ENCODE data around the gene NPIPB4.
A peak's percentile ranks its signal among the peaks of the same experiment; 100 is the strongest.
"Not testable (repeated sequence)": the region's sequence is repeated elsewhere in the genome, so short reads cannot be mapped to it uniquely, and the experiment has no call there.

The NPIPB4 gene

DNA sequence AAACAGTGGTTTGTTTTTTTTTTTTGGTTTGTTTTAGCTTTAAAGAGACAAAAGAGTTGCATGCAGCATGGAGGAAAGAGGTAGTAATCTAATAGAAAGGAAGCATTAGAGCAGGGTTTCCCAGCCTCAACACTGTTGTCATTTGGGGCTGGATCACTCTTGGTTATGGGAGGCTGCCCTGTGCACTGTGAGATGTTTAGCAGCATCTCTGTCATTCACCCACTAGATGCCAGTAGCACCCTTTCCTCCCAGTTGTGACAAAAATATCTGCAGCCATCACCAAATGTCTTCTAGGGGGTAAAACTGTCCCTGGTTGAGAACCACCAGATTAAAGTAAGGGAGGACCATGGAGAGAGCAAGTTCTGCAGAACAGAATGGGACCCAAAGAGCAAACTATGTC is 40.5 kb downstream of the NPIPB4 start:
- not testable (repeated sequence) for H3K27me3 ChIP-seq (replicated peaks; ENCODE audit: control insufficient read depth, insufficient read depth, low read length); H3K36me3 ChIP-seq (ENCODE audit: control insufficient read depth, insufficient read depth, low read length); H3K4me3 ChIP-seq (replicated peaks; ENCODE audit: low read depth, low read length); DNase-seq (ENCODE audit: extremely low read depth, insufficient read length)

DNA sequence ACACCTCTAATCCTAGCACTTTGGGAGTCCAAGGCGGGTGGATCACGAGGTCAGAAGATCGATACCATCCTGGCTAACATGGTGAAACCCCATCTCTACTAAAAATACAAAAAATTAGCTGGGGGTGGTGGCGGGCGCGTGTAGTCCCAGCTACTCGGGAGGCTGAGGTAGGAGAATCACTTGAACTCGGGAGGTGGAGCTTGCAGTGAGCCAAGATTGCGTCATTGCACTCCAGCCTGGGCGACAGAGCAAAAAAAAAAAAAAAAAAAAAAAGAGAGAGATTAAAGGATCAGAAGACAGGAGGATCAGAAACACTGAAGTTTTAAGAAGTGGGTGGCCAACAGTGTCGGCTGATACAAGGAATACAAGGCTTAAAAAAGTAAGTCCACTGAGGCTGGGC is 41.9 kb downstream of the NPIPB4 start:
- not testable (repeated sequence) for H3K27me3 ChIP-seq (replicated peaks; ENCODE audit: control insufficient read depth, insufficient read depth, low read length); H3K36me3 ChIP-seq (ENCODE audit: control insufficient read depth, insufficient read depth, low read length); H3K4me3 ChIP-seq (replicated peaks; ENCODE audit: low read depth, low read length); DNase-seq (ENCODE audit: extremely low read depth, insufficient read length)

DNA sequence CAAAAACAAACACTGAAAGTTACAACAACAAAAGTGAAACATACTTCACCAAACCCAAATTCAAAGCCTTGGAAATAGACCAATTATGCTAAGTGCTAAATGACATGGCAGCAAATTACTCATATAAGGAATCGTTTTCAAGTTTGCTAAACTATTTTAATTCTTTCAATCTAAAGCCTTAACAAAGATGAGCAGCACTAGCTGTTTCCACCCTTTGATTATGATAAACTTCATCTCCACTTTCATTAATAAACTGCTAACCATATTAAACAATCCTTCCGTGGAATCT is 55.2 kb downstream of the NPIPB4 start:
- not testable (repeated sequence) for H3K4me3 ChIP-seq (replicated peaks; ENCODE audit: low read depth, low read length); H3K27me3 ChIP-seq (replicated peaks; ENCODE audit: control insufficient read depth, insufficient read depth, low read length); DNase-seq (ENCODE audit: extremely low read depth, insufficient read length); H3K36me3 ChIP-seq (ENCODE audit: control insufficient read depth, insufficient read depth, low read length)

DNA sequence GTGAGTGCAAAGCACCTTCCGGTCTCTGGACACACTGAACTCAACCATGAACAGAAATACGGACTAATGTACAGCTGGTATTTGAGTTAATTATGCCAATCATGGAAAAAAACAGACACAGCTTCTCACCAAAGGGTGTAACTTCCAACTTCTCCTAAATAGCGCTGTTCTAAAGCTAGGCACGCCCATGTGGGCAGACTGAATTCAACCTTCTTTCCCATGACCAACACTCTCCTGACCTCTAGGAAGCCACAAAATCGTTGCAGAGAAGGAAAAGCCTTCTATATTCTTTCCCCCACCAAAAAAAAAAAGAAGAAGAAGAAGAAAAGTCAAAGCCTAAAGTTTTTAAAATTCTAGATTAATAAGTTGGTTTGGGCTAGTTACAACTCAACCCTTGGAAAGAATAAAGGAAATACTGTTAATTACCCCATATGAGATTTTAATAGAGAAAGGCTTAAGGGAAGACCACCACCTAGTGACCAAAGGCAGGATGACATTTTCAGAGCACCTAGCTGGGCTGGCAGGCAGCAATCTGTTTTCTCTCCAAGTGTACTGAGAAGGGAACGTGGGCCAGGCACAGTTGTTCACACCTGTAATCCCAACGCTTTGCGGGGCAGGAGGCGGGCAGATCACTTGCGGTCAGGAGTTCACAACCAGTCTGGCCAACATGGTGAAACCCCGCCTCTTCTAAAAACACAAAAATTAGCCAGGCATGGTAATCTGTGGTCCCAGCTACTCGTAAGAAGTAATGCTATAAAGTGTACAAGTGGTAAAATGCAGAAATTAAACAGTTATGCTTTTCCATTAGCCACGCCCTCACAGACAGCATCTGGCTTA is 55.8 kb downstream of the NPIPB4 start:
- H3K27me3 ChIP-seq (replicated peaks; ENCODE audit: control insufficient read depth, insufficient read depth, low read length); H3K4me3 ChIP-seq (replicated peaks; ENCODE audit: low read depth, low read length); DNase-seq (ENCODE audit: extremely low read depth, insufficient read length); H3K36me3 ChIP-seq (ENCODE audit: control insufficient read depth, insufficient read depth, low read length): not testable (repeated sequence)
- TF ChIP-seq, protein P1, sequence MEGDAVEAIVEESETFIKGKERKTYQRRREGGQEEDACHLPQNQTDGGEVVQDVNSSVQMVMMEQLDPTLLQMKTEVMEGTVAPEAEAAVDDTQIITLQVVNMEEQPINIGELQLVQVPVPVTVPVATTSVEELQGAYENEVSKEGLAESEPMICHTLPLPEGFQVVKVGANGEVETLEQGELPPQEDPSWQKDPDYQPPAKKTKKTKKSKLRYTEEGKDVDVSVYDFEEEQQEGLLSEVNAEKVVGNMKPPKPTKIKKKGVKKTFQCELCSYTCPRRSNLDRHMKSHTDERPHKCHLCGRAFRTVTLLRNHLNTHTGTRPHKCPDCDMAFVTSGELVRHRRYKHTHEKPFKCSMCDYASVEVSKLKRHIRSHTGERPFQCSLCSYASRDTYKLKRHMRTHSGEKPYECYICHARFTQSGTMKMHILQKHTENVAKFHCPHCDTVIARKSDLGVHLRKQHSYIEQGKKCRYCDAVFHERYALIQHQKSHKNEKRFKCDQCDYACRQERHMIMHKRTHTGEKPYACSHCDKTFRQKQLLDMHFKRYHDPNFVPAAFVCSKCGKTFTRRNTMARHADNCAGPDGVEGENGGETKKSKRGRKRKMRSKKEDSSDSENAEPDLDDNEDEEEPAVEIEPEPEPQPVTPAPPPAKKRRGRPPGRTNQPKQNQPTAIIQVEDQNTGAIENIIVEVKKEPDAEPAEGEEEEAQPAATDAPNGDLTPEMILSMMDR (IDR thresholded peaks at IDR 0.05; ENCODE audit: insufficient read depth, low read length, poor library complexity, severe bottlenecking): peak; percentile 39

DNA sequence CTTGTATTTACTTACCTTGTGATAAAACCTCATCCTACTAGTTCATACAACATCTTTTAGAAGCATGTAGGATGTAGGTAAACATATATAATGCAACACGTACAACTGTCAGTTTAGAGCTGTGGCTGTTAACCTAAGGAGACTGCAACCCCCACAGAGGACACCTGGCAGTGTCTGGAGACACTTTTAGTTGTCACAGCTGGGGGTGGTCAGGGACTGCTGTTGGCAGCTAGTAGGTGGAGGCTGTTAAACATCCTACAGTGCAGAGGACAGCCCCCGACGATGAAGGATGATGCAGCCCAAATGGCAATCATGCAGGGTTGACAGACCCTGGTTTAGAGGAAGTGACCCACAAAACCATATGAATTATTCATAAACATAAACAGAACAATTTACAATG is 59.0 kb downstream of the NPIPB4 start:
- H3K4me3 ChIP-seq (replicated peaks; ENCODE audit: low read depth, low read length); H3K36me3 ChIP-seq (ENCODE audit: control insufficient read depth, insufficient read depth, low read length); DNase-seq (ENCODE audit: extremely low read depth, insufficient read length); H3K27me3 ChIP-seq (replicated peaks; ENCODE audit: control insufficient read depth, insufficient read depth, low read length): not testable (repeated sequence)

DNA sequence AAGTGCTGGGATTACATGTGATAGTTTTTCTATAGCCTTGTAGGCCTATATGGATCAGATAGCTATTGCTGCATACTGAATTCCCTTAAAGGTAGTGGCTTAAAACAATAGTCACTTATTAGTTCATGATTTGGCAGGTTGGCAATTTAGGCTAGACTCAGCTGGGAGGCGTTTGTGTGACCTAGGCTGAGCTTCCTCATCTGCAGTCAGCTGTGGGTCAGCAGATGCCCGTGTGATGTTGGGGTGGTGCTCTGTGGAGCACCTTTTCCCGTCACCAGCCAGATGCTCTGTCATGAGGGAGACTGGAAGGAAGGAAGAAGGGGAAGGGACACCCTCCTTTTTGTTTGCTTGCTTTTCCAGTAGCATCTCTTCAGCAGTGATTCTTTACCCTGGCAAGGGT is 64.2 kb downstream of the NPIPB4 start:
- H3K27me3 ChIP-seq (replicated peaks; ENCODE audit: control insufficient read depth, insufficient read depth, low read length); H3K36me3 ChIP-seq (ENCODE audit: control insufficient read depth, insufficient read depth, low read length); H3K4me3 ChIP-seq (replicated peaks; ENCODE audit: low read depth, low read length); DNase-seq (ENCODE audit: extremely low read depth, insufficient read length): not testable (repeated sequence)

DNA sequence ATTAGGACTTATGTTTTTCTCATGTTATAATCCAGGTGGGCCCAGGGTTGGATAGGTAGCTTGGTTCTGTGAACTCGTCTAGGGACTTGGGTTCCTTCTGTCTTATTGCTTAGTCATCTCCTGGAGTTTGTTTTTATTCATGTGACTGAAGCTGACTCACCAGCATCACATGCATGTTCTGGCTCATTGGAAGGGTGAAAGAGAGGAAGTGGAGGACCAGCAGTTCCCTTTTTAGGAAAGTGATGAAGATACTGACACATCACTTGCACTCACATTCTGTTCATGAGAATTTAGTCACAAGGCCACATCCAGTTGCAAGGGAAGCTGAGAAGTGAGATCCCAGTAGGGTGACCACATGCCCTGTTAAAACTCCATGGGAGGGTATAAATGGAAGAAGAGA is 67.0 kb downstream of the NPIPB4 start:
- H3K4me3 ChIP-seq (replicated peaks; ENCODE audit: low read depth, low read length); H3K36me3 ChIP-seq (ENCODE audit: control insufficient read depth, insufficient read depth, low read length); H3K27me3 ChIP-seq (replicated peaks; ENCODE audit: control insufficient read depth, insufficient read depth, low read length); DNase-seq (ENCODE audit: extremely low read depth, insufficient read length): not testable (repeated sequence)

Data from GM06990 (cell line).